GM21528 (cell line): ENCODE measurements around the gene ARSH.
"Not testable (repeated sequence)": the region's sequence is repeated elsewhere in the genome, so short reads cannot be mapped to it uniquely, and the experiment has no call there.

ENCODE experiments used
- ATAC-seq: cut with Tn5 transposase; IDR thresholded peaks from one replicate; pipeline ENCODE4 v1.9.1; 2021; ENCODE audit warnings: mild to moderate bottlenecking, moderate library complexity; ENCODE audit not compliant: unreplicated experiment, low FRiP score

The ARSH gene

GRCh38 chrX:3029129-3029528 is 22.8 kb downstream of the ARSH start:
- ATAC-seq, result no peak

GRCh38 chrX:3037218-3037617 is 30.9 kb downstream of the ARSH start:
- ATAC-seq, result no peak

DNA sequence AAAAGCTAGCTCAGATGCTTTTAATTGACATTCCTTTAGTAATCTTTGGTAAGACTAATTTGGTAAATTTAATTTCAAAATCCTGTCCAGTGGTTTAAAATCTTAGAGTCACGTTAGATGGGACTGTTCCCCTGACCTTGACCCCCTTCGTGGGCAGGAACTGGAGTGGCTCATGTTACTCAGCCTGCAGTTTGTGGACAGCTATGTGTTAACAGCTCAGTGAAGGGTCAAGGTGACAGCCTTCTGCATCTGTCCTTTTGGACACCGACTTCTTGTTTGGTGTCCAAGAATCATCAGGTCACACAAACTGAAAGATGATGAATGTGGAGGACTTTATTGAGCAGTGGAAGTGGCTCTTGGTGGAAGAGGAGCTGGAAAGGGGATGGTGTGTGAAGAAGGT is 37.9 kb downstream of the ARSH start:
- no peak for ATAC-seq

GRCh38 chrX:3044671-3045070 is 38.3 kb downstream of the ARSH start:
- no peak for ATAC-seq

DNA sequence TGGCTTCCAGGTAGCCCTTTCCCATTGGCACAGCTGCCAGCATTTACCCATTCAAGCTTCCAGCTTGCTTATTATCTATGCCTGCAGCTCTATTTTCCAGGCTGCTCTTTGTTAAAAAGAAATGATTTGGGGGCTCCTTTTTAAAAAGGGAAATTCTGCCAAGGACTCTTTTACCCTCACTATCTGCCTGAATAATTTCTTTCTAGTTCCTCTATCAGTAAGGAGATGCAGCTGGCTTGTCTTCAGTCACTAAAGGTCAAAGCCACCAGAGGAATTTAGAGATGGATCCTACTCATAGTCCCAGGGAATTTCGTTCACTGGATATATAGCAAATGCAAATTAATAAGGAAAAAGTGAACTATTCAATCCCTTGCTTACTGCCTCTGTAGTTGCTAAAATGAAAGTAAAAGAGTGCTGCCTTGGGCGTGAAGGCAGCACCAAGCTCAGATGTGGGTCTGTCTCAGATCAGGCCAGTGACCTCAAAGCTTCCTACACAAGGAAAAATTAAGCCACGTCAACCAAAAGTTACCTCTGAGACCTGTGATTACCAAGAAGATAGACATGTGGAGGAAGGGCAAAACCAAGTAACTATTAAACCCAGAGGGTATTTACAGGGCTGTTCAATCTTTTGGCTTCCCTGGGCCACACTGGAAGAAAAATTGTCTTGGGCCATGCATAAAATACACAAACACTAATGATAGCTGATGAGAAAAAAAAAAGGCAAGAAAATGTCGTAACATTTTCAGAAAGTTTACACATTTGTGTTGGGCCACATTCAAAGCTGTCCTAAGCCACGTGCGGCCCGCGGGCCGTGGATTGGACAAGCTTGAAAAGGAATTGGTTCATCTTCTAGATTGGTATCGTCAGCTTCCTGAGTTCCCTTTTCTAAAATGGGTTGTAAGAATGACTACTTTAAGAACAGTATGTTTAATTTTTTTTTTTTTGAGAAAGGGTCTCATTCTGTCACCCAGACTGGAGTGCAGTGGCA is 40.2 kb downstream of the ARSH start:
- ATAC-seq, result no peak

- ATAC-seq, result not testable (repeated sequence)
These were observed 44.3 kb downstream of the ARSH start for GRCh38 chrX:3050523-3051175.

DNA sequence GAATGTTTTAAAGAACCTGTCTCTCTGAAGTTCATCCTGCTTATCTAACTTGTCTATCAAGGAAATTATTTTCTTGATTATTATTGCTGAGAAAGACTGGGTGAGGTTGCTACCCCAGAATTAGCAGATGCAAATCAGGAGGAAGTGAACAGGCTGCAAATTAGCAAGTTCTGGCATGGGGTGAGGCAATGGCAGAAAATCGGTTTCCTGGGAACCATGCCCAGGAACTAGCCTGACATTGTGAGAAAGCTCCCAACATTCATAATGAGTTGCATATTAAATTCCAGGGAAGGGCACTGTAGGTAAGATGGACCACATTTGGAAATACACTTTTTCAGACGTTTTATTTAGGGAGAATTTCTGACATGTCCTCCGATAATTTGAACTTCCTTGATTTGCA is 46.5 kb downstream of the ARSH start:
- no peak for ATAC-seq

DNA sequence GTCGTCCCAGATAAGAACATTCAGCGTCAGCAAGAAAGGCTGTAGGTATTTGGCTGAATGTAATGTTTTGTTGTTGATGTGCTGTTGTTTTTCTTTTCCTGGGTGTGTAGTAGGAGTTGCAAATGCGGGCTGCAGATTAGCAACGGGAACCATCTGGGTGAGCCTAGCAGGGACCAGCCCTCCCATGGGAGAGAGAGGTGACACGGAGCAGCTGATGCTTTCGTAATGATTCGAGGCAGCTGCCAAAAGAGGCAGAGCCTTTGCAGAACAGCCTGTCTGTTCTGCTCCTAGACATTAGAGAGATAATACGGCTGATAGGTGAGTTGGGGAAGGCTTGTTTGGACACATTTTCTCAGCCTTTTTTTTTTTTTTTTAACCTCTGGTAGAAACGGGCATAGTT is 60.2 kb downstream of the ARSH start:
- no peak for ATAC-seq

DNA sequence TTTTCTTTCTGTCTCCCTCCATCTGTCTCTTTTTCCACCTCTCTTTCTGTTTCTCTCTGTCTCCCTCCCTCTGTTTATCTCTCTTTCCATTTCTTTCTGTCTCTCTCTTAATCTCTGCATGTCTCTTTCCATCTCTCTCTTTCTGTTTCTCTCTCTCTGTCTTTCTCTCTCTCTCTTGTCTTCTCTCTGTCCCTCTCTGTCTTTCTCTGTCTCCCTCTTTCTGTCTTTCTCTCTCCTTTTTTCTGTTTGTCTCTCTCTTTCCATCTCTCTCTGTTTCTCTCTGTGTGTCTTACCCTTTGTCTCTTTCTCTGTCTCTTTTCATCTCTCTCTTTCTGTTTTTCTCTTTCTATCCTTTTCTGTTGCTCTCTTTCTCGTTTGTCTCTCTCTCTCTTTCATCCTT is 69.6 kb downstream of the ARSH start:
- ATAC-seq, result no peak

- no peak for ATAC-seq
These were observed 70.2 kb downstream of the ARSH start for GRCh38 chrX:3076416-3076991.
